ENCODE results near the gene IZUMO1. TPM values are rescaled to one million over a fixed set of nuclear protein-coding genes. Genes with fewer than 3 reads are reported as not detected.

The IZUMO1 gene
- total RNA-seq, 1 donor from 2014 or later: not detected

- Histone ChIP-seq H3K9ac (ENCODE audit: low read length) (no peak overlapping the region), H2AFZ (ENCODE audit: low read depth, low read length) (no peak overlapping the region), H3K4me2 (ENCODE audit: low read length) (no peak overlapping the region), H3K36me3 (ENCODE audit: insufficient read depth, low read length) (no peaks in the 10 kb centered on the region), H4K20me1 (ENCODE audit: insufficient read depth, low read length) (no peaks in the 10 kb centered on the region), H3K4me3 (ENCODE audit: insufficient read depth, low read depth, low read length) (no peak overlapping the region), H3K27ac (ENCODE audit: low read depth, low read length) (no peak overlapping the region), H3K9me3 (ENCODE audit: insufficient read depth, low read depth, low read length) (no peaks in the 10 kb centered on the region), H3K4me1 (ENCODE audit: insufficient read depth, low read length) (peaks cover 7% of the 10 kb centered on the region), H3K27me3 (ENCODE audit: insufficient read depth, low read length) (no peaks in the 10 kb centered on the region), H3K79me2 (ENCODE audit: insufficient read depth, low read length) (no peaks in the 10 kb centered on the region)
- TF ChIP-seq, protein P1, sequence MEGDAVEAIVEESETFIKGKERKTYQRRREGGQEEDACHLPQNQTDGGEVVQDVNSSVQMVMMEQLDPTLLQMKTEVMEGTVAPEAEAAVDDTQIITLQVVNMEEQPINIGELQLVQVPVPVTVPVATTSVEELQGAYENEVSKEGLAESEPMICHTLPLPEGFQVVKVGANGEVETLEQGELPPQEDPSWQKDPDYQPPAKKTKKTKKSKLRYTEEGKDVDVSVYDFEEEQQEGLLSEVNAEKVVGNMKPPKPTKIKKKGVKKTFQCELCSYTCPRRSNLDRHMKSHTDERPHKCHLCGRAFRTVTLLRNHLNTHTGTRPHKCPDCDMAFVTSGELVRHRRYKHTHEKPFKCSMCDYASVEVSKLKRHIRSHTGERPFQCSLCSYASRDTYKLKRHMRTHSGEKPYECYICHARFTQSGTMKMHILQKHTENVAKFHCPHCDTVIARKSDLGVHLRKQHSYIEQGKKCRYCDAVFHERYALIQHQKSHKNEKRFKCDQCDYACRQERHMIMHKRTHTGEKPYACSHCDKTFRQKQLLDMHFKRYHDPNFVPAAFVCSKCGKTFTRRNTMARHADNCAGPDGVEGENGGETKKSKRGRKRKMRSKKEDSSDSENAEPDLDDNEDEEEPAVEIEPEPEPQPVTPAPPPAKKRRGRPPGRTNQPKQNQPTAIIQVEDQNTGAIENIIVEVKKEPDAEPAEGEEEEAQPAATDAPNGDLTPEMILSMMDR (IDR thresholded peaks at IDR 0.05; ENCODE audit: insufficient read depth, low read depth, low read length): no peak
- TF ChIP-seq EZH2 (IDR thresholded peaks at IDR 0.05; ENCODE audit: insufficient read depth, low read length): no peak
- Mint-ChIP-seq H3K36me3 (ENCODE audit: low read depth, unreplicated experiment) (peaks cover 2% of the 10 kb centered on the region), H3K27ac (ENCODE audit: unreplicated experiment) (no peak overlapping the region), H3K9me3 (ENCODE audit: unreplicated experiment) (no peaks in the 10 kb centered on the region), H3K4me1 (ENCODE audit: low read depth, unreplicated experiment) (peaks cover 6% of the 10 kb centered on the region), H3K27me3 (ENCODE audit: low read depth, unreplicated experiment) (peaks cover 4% of the 10 kb centered on the region), H3K4me3 (ENCODE audit: unreplicated experiment) (no peak overlapping the region)
- FAIRE-seq (no peak), DNase-seq (ENCODE audit: low read depth) (no peak)
Observed at GRCh38 chr19:48779636-48780035, 32.9 kb upstream of the IZUMO1 start.

DNA sequence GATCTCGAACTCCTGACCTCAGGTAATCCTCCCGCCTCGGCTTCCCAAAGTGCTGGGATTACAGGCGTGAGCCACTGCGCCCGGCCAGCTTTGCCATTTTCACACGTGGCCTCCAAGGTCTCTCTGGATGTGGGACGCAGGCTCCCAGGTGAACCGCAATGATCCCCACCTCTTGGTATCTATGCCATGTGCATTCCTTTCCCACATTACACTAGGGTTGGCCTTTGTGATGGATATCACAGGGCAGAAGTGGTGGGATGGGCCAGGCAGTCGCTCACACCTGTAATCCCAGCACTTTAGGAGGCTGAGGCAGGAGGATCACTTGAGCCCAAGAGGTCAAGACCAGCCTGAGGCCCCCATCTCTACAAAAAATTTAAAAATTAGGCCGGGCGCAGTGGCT is 31.0 kb upstream of the IZUMO1 start:
- Histone ChIP-seq H3K4me3 (ENCODE audit: insufficient read depth, low read depth, low read length) (no peak overlapping the region), H3K79me2 (ENCODE audit: insufficient read depth, low read length) (no peaks in the 10 kb centered on the region), H3K4me2 (ENCODE audit: low read length) (no peak overlapping the region), H3K9ac (ENCODE audit: low read length) (no peak overlapping the region), H3K27ac (ENCODE audit: low read depth, low read length) (no peak overlapping the region), H2AFZ (ENCODE audit: low read depth, low read length) (no peak overlapping the region), H3K4me1 (ENCODE audit: insufficient read depth, low read length) (peaks cover 7% of the 10 kb centered on the region), H4K20me1 (ENCODE audit: insufficient read depth, low read length) (no peaks in the 10 kb centered on the region), H3K27me3 (ENCODE audit: insufficient read depth, low read length) (no peaks in the 10 kb centered on the region), H3K9me3 (ENCODE audit: insufficient read depth, low read depth, low read length) (no peaks in the 10 kb centered on the region), H3K36me3 (ENCODE audit: insufficient read depth, low read length) (no peaks in the 10 kb centered on the region)
- Mint-ChIP-seq H3K9me3 (ENCODE audit: unreplicated experiment) (no peaks in the 10 kb centered on the region), H3K4me1 (ENCODE audit: low read depth, unreplicated experiment) (peaks cover 6% of the 10 kb centered on the region), H3K4me3 (ENCODE audit: unreplicated experiment) (no peak overlapping the region), H3K27ac (ENCODE audit: unreplicated experiment) (no peak overlapping the region), H3K36me3 (ENCODE audit: low read depth, unreplicated experiment) (peaks cover 2% of the 10 kb centered on the region), H3K27me3 (ENCODE audit: low read depth, unreplicated experiment) (peaks cover under 1% of the 10 kb centered on the region)
- no peak for DNase-seq (ENCODE audit: low read depth)
- no peak for TF ChIP-seq EZH2 (IDR thresholded peaks at IDR 0.05; ENCODE audit: insufficient read depth, low read length)
- TF ChIP-seq, protein P1 (IDR thresholded peaks at IDR 0.05; ENCODE audit: insufficient read depth, low read depth, low read length): no peak
- no peak for FAIRE-seq

GRCh38 chr19:48777139-48777538 is 30.4 kb upstream of the IZUMO1 start:
- Mint-ChIP-seq H3K9me3 (ENCODE audit: unreplicated experiment) (no peaks in the 10 kb centered on the region), H3K36me3 (ENCODE audit: low read depth, unreplicated experiment) (peaks cover 2% of the 10 kb centered on the region), H3K4me1 (ENCODE audit: low read depth, unreplicated experiment) (peaks cover 6% of the 10 kb centered on the region), H3K4me3 (ENCODE audit: unreplicated experiment) (no peak overlapping the region), H3K27me3 (ENCODE audit: low read depth, unreplicated experiment) (peaks cover 3% of the 10 kb centered on the region), H3K27ac (ENCODE audit: unreplicated experiment) (no peak overlapping the region)
- no peaks in the 10 kb centered on the region for H4K20me1 ChIP-seq (ENCODE audit: insufficient read depth, low read length)
- TF ChIP-seq EZH2 (IDR thresholded peaks at IDR 0.05; ENCODE audit: insufficient read depth, low read length): no peak
- TF ChIP-seq, protein P1 (IDR thresholded peaks at IDR 0.05; ENCODE audit: insufficient read depth, low read depth, low read length): no peak
- H3K79me2 ChIP-seq (ENCODE audit: insufficient read depth, low read length): no peaks in the 10 kb centered on the region
- no peaks in the 10 kb centered on the region for H3K9me3 ChIP-seq (ENCODE audit: insufficient read depth, low read depth, low read length)
- H3K9ac ChIP-seq (ENCODE audit: low read length): no peak overlapping the region
- no peak for DNase-seq (ENCODE audit: low read depth)
- H2AFZ ChIP-seq (ENCODE audit: low read depth, low read length): no peak overlapping the region
- H3K4me1 ChIP-seq (ENCODE audit: insufficient read depth, low read length): peaks cover 7% of the 10 kb centered on the region
- no peaks in the 10 kb centered on the region for H3K27me3 ChIP-seq (ENCODE audit: insufficient read depth, low read length)
- H3K4me2 ChIP-seq (ENCODE audit: low read length): no peak overlapping the region
- no peak overlapping the region for H3K27ac ChIP-seq (ENCODE audit: low read depth, low read length)
- H3K36me3 ChIP-seq (ENCODE audit: insufficient read depth, low read length): no peaks in the 10 kb centered on the region
- no peak for FAIRE-seq
- H3K4me3 ChIP-seq (ENCODE audit: insufficient read depth, low read depth, low read length): no peak overlapping the region

Data from astrocyte (in vitro differentiated cells and primary cell).